ENCODE results near the gene MAGED2. TPM values are rescaled to one million over a fixed set of nuclear protein-coding genes. Genes with fewer than 3 reads are reported as not detected.
"Not testable (repeated sequence)": the region's sequence is repeated elsewhere in the genome, so short reads cannot be mapped to it uniquely, and the experiment has no call there.

MAGED2 gene
- total RNA-seq, 6 donors from 2014 or later = 85.6 to 120 (median 110) TPM

DNA sequence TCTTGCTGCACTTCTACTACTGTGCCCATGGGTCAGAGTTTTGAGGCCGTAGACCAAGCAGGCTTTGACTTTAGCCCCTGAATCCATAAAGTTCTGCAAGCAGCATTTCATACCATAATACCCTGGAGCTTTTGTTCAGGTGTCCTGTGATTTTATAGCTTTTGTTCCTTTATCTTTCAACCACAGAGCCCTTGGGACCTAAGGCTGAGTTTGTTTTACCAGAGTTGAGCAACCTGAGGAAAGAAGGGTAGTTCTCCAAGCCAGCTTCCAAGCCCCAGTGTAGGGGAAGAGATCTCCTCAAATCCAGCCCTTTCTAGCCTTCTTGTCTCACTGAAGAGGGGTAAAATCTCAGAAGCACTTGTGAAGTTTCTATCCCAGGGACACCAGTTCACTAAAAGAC is 35.1 kb downstream of the MAGED2 start:
- DNase-seq (no peak), ATAC-seq (ENCODE audit: low FRiP score in 2 of 2) (no peak)
- no peaks in the 10 kb centered on the region for H3K27me3 ChIP-seq
- 50 to 90% methylated on average over 1 of the region's 1 CpG for WGBS, 2 donors
- no peaks in the 10 kb centered on the region for H3K9me3 ChIP-seq
- no peak overlapping the region for H3K4me3 ChIP-seq
- H3K27ac ChIP-seq = no peak overlapping the region
- TF ChIP-seq EP300 (IDR thresholded peaks at IDR 0.05) = no peak
- no peak for TF ChIP-seq POLR2A (IDR thresholded peaks at IDR 0.05)
- no peak for TF ChIP-seq POLR2AphosphoS5 (IDR thresholded peaks at IDR 0.05)
- TF ChIP-seq, protein P1, sequence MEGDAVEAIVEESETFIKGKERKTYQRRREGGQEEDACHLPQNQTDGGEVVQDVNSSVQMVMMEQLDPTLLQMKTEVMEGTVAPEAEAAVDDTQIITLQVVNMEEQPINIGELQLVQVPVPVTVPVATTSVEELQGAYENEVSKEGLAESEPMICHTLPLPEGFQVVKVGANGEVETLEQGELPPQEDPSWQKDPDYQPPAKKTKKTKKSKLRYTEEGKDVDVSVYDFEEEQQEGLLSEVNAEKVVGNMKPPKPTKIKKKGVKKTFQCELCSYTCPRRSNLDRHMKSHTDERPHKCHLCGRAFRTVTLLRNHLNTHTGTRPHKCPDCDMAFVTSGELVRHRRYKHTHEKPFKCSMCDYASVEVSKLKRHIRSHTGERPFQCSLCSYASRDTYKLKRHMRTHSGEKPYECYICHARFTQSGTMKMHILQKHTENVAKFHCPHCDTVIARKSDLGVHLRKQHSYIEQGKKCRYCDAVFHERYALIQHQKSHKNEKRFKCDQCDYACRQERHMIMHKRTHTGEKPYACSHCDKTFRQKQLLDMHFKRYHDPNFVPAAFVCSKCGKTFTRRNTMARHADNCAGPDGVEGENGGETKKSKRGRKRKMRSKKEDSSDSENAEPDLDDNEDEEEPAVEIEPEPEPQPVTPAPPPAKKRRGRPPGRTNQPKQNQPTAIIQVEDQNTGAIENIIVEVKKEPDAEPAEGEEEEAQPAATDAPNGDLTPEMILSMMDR (IDR thresholded peaks at IDR 0.05) = no peak
- H3K36me3 ChIP-seq = no peaks in the 10 kb centered on the region
- H3K4me1 ChIP-seq = no peaks in the 10 kb centered on the region

DNA sequence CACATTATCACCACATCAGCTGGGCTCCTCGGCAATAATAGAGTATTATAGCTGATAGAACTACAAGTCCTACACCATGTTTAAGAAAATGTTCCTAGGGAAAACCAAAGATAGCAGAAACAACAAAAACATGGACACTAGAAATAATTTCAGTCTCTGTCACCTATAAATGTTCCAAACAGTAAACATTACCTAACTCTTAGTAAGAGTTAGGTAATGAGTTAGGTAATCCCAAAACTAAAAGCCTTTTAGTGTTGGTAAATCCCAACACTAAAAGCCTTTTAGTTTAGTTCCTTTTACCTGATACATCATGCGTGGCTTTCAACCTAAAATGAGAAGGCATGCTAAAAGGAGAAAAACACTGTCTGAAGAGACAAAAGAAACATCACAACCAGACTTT is 35.5 kb downstream of the MAGED2 start:
- Histone ChIP-seq H3K27me3 (no peaks in the 10 kb centered on the region), H3K4me3 (no peak overlapping the region), H3K4me1 (no peaks in the 10 kb centered on the region), H3K27ac (no peak overlapping the region), H3K36me3 (no peaks in the 10 kb centered on the region), H3K9me3 (no peaks in the 10 kb centered on the region)
- 70 to 100% methylated on average over 2 of the region's 2 CpGs for WGBS, 2 donors
- TF ChIP-seq EP300 (IDR thresholded peaks at IDR 0.05) (no peak), POLR2AphosphoS5 (IDR thresholded peaks at IDR 0.05) (no peak), POLR2A (IDR thresholded peaks at IDR 0.05) (no peak)
- TF ChIP-seq, protein P1 (IDR thresholded peaks at IDR 0.05) = no peak
- ATAC-seq (ENCODE audit: low FRiP score in 2 of 2) (no peak), DNase-seq (no peak)

GRCh38 chrX:54847700-54848099 is 40.2 kb downstream of the MAGED2 start:
- H3K36me3 ChIP-seq; H3K4me1 ChIP-seq; H3K9me3 ChIP-seq; DNase-seq; ATAC-seq (ENCODE audit: low FRiP score in 2 of 2); H3K27me3 ChIP-seq; H3K27ac ChIP-seq; H3K4me3 ChIP-seq: not testable (repeated sequence)
- 72 to 83% methylated on average over 2 of the region's 2 CpGs for whole genome bisulfite sequencing, 2 donors

DNA sequence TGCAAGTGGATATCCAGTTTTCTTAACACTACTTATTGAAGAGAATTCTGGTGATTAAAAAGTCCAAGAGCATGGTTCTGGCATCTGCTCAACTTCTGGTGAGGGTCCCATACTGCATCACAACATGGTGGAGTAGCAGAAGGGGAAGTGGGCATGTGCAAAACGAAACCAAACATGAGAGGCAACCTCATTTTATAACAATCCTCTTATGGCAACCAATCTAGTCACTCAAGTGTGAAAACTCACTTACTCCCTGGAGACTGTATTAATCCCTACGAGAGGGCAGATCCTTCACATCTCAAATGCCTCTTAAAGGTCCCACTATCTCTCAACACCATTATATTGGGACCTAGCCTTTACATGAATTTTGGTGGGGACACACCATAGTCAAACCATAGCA is 57.7 kb downstream of the MAGED2 start:
- whole genome bisulfite sequencing, 2 donors = 33 to 47% methylated on average over 1 to 2 of the region's 2 CpGs
- Histone ChIP-seq H3K36me3 (no peaks in the 10 kb centered on the region), H3K27ac (no peak overlapping the region), H3K9me3 (peaks cover 0 to 9% (median 1%) of the 10 kb centered on the region in 4 donors), H3K4me3 (no peak overlapping the region), H3K27me3 (no peaks in the 10 kb centered on the region), H3K4me1 (no peaks in the 10 kb centered on the region)
- TF ChIP-seq EP300 (IDR thresholded peaks at IDR 0.05) (no peak), POLR2A (IDR thresholded peaks at IDR 0.05) (no peak), POLR2AphosphoS5 (IDR thresholded peaks at IDR 0.05) (no peak)
- TF ChIP-seq, protein P1 (IDR thresholded peaks at IDR 0.05) = no peak
- DNase-seq (no peak), ATAC-seq (ENCODE audit: low FRiP score in 2 of 2) (no peak)

Small RNA genes within 50 kb of the gene (small RNA-seq; reads per million reads assigned to genes)
- 0 reads per million in 4 donors for gene AL049732.1
- gene SNORA11 = 16.4 to 44.8 (median 28.2) reads per million in 4 donors

Other genes starting within 250 kb of the MAGED2 start
- gene ITIH6, start 9.5 kb upstream of the MAGED2 start, total RNA-seq = not detected
- gene TRO, start 113.1 kb downstream of the MAGED2 start, total RNA-seq = 1 to 10 TPM; 2.0 to 9.4 (median 4.8) TPM
- gene PFKFB1, start 186.4 kb downstream of the MAGED2 start, total RNA-seq = under 1 TPM in 2 of 6 donors, not detected in 4; 0.31 to 0.33 TPM
- gene APEX2, start 192.6 kb downstream of the MAGED2 start, total RNA-seq = 10 to 100 TPM in 4 of 6 donors, 1 to 10 TPM in 2; 9.4 to 17.3 (median 12.9) TPM
- 1 to 10 TPM in 4 of 6 donors, under 1 TPM in 1, not detected in 1; 0.23 to 4.1 (median 2.6) TPM for gene ALAS2, start 223.2 kb downstream of the MAGED2 start, total RNA-seq

Data from upper lobe of left lung (tissue), 6 donors.